LNCaP clone FGC (cell line): ENCODE results near the gene RAB2B.

Experiments
- DNase-seq: peaks from one replicate; pipeline ENCODE4 v3.0.0-alpha.2; 2011; ENCODE audit warnings: low read depth
- H3K4me3 ChIP-seq: 2 replicates; pipeline ENCODE4 v1.5.1; 2011; ENCODE audit warnings: mild to moderate bottlenecking, low read depth, low read length, control low read depth
- TF ChIP-seq, protein P1 (sequence below): IDR thresholded peaks from 2 replicates; pipeline ENCODE4 v1.5.1; 2012; ENCODE audit warnings: mild to moderate bottlenecking; ENCODE audit not compliant: control insufficient read depth, insufficient read depth; ENCODE audit errors: extremely low read depth

The RAB2B gene

DNA sequence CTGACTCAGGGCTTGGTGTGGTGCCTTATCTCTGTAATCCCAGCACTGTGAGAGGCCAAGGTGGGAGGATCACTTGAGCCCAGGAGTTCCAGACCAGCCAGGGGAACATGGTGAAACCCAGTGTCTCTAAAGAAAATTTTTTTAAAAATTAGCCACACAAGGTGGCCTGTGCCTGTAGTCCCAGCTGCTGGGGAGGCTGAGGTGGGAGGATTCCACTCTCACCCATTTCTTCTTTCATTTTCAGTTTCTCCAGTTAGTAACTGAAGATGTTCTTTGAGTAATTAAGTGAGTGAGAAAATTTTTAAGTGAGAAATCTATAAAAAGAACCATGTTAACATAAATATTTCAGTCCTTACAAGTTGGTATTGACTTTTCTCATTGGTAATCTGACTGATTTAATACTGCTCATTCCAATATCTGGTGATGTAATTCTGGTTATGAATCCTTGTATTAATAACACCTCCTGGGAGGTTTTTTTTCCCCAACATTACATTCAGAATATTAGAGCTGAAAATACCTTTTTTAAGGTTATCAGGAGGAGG is 28.3 kb upstream of the RAB2B start:
- TF ChIP-seq, protein P1, sequence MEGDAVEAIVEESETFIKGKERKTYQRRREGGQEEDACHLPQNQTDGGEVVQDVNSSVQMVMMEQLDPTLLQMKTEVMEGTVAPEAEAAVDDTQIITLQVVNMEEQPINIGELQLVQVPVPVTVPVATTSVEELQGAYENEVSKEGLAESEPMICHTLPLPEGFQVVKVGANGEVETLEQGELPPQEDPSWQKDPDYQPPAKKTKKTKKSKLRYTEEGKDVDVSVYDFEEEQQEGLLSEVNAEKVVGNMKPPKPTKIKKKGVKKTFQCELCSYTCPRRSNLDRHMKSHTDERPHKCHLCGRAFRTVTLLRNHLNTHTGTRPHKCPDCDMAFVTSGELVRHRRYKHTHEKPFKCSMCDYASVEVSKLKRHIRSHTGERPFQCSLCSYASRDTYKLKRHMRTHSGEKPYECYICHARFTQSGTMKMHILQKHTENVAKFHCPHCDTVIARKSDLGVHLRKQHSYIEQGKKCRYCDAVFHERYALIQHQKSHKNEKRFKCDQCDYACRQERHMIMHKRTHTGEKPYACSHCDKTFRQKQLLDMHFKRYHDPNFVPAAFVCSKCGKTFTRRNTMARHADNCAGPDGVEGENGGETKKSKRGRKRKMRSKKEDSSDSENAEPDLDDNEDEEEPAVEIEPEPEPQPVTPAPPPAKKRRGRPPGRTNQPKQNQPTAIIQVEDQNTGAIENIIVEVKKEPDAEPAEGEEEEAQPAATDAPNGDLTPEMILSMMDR, result no peak
- no peak overlapping the region for H3K4me3 ChIP-seq
- no peak for DNase-seq

DNA sequence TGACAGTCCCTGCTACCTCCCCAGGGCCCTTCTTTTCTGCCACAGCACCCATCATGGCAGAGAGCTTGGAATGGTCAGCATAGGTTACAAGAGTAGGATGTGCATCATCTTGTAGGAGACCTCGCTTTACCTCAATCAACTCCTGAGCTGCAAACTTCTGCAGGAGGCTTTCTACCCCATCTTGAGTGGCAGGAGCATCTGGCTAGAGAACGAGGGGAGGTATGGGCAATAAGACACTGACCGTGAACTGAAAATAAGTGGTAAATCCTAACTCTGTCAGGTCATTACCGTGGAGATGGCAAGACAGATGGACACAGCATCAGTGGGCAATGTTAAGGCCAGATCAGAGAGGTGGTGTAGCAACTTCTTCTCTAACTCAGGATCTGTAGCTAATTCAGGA is 26.6 kb upstream of the RAB2B start:
- DNase-seq, result no peak
- no peak overlapping the region for H3K4me3 ChIP-seq
- TF ChIP-seq, protein P1, result no peak

DNA sequence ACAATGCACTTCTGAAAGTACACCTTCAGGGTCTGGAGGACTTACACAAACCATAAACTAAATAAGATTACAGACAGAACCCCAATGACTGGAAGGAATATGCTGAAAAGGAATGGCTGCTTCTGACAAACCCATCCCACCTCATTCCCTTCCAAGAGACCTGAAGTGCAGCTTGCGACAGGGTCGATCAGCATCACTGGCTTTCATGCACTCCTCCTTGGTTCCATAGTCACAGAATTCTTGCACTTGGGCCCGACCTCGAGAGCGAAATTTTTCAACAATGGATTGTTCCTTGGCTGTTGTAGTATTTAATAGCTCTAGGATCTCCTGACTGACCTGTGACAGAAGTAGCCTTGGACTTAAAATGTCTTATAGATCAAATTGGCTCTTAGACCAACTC is 24.8 kb upstream of the RAB2B start:
- TF ChIP-seq, protein P1, result no peak
- no peak overlapping the region for H3K4me3 ChIP-seq
- DNase-seq, result no peak

DNA sequence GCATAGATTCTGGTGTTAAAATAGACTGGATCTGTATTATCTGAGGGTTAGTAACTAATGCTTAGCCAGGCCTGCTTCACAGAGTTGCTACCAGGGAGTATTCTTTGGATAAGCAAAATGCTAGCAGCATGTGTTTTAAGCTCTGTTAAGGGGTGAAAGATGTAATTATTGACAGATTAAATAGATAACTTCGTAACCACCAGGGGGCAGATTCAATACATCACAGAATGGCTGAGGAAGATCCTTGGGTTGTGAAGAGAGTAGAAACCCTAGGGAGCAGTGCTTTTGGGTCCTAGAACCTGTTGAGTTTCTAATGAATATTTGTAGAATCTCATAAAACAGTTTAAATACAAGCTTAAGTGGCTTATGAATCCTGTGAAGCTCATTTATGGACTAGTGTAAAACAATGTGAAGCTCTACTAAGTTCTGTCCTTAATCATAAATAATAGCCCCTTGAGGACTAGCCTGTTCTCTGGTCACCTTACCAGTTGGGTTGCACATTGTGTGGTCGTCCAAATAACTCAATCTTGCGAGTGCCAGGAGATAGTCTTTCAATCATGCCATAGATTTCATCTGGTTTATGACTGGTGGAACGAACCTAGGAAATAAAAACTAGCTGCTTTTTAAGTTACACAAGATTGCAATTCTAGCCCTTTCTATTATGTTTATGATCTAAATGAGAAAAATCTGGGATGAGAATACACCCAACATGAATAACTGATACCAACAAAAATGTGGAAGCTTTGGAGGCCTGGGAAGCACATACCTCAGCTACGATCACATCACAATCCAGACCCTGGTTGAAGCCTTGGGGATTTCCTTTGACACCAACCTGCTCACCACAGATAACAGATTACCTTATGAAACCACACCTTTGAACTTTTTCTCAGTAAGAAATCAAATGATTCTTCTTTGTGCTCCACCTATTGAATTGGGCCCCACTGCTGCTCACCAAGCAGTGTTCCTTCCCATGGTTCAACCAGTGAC is 22.1 kb upstream of the RAB2B start:
- TF ChIP-seq, protein P1, result peak; percentile 55
- DNase-seq, result peak; percentile 14

DNA sequence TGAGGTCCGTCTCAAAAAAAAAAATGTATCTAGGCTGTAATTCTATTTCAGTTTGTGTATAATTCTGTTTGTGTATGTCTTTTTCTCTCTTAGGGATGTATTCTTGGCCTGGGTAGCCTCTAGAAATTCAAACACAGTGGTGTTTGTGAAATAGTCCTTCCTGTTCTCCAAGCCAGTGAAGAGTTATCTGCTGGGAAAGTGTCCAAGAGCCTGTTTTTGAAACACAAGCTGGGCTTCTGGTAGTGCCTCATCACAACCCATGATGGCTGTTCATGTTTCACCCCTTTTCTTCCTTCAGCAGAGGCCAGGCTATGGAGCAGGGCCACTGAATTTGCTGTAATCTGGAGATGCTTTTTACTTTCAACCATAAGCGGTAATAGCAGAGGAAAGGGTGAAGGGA is 19.7 kb upstream of the RAB2B start:
- DNase-seq, result no peak
- H3K4me3 ChIP-seq, result no peak overlapping the region
- TF ChIP-seq, protein P1, result no peak

More for the DNA sequence above, 22.1 kb upstream of the RAB2B start:
- no peak overlapping the region for H3K4me3 ChIP-seq

DNA sequence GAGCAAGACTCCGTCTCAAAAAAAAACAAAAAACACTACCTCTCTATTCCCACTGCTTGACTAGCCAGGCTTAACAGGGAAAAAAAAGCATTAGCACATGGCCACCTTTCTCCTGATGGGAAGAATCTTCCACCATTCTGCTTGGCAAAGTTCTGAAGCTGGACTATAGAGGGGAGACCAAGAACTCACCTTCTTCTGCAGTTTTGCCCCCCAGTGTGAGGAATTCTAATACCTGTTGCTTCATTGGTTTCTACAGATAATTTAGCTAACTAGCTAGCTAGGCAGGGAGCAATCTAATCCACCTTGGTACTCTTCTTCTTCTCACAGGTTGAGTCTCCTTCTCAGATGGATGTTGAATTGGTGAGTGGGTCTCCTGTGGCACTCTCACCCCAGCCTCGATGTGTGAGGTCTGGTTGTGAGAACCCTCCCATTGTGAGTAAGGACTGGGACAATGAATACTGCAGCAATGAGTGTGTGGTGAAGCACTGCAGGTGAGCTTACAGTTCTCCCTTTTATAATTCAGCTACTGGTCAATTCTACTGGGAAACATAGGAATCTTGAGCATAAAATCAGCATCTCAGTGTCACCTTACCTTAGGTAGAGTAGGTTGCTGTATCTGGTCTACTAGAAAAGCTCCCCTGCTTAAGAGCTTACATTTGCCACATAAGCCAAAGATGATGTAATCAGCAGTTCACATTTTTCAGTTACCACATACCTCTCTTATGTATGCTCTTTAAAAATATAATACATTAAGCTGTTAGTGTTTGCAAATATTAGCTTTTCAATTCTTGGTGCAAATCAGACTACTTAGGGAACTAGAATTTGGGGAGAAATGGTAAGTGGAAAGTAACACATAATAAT is 18.4 kb upstream of the RAB2B start:
- TF ChIP-seq, protein P1, result no peak
- no peak for DNase-seq
- no peak overlapping the region for H3K4me3 ChIP-seq
